Stimulated activated CD4-positive, alpha-beta T cell treated with anti-CD3 and anti-CD28 coated beads, Interleukin-1b, Interleukin-23, amount 100 ng/mL, for 1 hour (primary cell): ENCODE data around the gene CCDC146.
"Not testable (repeated sequence)": the region's sequence is repeated elsewhere in the genome, so short reads cannot be mapped to it uniquely, and the experiment has no call there.

Experiments
- DNase-seq, 2 donors: peaks; one replicate each; pipeline ENCODE4 v3.0.0-alpha.2; 2020; ENCODE audit warnings: low read depth in 2 of 2

The CCDC146 gene

DNA sequence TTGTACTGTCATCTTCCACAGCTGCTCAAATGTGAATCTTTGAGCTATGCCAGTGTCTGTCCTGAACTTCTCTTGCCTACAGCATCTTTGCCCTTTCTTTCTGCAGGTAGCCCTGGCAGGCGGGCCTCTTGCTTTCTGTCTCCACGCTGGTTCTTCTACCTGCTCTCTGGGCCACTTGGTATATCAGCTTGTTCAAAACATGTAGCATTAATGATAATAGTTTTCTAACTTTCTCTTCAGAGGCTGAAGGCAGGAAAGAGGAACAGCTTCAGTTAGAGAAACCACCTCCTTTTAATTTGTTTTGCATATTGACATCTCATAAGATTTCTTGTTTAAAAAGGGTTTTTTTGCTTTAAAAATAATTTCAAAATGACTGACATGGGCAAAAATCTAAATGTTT, 78.1 kb downstream of the CCDC146 start:
- no peak for DNase-seq

DNA sequence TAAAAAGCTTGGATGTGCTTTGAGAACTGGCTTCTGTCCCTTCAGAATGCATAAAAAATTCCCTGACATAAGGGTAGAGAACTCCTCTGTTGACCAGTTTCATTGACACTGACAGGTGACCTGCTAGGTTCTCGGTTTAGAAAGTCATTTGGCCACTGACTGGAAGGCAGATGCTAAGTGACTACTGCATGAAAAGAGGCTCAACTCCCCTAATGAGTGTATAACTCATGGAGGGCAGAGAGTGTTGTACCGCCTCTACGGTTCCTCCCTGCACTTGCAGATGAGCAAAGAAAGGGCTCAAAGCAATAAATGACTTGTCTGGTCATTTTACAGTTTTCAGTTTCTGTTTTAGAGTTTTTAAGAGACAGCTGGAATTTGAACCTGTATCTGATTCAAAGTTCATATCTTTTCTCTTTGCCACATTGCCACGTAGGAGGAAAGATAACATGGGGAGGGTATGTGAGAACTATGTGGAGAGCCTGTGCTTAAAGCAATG, 80.1 kb downstream of the CCDC146 start:
- DNase-seq: no peak

DNA sequence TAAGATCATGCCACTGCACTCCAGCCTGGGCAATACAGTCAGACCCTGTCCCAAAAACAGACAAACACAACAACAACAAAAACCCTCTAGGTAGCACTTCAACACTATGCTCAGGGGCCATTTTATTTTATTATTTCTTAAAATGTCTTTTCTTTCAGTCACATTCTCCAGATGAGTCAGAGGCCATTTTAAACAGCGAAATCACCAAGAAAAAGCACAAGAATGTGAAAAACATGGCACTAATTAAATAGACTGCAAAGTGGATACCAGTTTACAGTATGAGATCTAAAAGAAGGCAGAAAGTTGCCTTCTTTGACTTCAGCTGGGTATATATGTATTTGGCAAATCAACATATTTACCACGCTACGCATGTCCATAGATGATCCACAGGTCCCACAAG, 83.3 kb downstream of the CCDC146 start:
- DNase-seq: no peak

DNA sequence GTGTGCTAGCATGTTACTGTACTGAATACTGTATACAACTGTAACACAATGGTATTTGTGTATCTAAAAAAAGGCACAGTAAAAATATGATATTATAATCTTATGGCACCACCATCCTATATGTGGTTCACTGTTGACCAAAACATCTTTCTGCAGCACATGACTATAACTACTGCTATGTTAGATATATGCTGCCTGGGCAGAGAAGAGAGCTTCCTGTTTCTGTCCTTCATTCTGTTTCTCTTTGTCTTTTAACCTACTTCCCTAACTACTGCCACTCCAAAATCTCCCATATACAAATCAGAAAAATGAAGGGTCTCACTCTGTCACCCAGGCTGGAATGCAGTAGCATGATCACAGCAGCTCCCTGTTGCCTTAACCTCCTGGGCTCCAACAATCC, 86.0 kb downstream of the CCDC146 start:
- no peak for DNase-seq

DNA sequence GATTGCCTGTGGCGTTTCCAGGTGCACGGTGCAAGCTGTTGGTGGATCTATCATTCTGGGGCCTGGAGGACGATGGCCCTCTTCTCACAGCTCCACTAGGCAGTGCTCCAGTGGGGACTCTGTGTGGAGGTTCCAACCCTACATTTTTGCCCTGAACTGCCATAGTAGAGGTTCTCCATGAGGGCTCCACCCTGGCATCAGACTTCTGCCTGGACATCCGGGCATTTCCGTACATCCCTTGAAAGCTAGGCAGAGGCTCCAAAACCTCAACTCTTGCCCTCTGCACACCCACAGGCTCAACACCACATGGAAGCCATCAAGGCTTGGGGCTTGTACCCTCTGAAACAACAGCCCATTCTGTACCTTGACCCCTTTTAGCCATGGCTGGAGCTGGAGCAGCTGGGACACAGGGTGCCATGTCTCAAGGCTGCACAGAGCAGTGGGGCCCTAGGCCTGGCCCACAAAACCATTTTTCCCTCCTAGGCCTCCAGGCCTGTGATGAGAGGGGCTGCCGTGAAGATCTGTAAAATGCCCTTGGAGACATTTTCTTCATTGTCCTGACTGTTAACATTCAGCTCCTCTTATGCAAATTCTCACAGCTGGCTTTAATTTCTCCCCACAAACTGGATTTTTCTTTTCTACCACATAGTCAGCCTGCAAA, 87.2 kb downstream of the CCDC146 start:
- no peak for DNase-seq

DNA sequence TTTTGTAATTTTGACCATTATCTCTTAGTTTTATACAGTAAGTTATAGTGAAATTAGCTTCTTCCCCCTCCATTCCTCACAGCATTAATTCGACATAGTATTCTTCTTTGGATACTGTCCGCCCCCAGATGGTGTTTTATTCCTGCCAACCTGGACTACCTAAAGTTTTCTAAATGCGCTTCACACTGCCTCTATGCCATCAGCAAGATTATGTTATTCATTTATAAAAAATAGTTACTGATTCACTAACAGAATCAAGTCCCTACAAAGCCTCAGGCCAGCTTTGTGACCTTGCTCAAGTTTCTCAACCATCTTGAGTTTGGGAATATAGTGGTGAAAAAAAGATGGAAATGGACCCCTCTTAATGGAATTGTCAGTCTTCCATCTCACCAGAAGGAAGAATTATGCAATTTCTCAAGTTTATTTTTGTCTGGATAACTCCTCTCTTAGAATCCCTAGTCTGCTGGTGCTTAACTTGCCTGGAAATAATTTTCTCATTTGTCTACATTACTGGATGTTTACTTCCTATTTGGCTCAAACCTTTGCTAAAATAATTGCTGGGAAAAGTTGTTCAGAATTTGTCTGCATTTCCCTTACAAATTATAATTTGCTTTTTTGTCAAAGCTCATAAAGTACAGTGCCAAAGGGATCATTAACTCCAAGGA, 93.9 kb downstream of the CCDC146 start:
- DNase-seq: no peak

DNA sequence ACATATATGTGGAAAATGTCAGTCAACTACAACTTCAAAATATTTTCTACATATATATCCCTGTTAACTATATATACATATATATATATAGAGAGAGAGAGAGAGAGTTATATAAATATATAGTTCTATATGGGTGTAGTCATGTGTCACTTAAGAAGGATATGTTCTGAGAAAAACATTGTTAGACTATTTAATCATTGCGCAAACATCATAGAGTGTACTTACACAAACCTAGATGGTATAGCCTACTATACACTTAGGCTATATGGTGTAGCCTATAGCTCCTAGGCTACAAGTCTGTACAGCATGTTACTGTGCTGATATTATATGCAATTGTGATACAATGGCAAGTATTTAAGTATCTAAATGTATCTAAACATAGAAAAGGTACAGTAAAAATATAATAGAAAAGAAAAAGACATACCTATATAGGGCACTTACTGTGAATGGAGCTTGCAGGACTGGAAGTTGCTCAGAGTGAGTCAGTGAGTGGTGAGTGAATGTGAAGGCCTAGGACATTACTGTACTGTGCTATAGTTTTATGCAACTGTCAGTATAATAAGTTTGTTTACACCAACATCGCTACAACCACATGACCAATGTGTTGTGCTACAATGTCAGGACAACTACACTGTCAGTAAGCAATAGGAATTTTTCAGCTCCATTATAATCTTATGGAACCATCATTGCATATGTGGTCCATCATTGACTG, 95.2 kb downstream of the CCDC146 start:
- DNase-seq: no peak

DNA sequence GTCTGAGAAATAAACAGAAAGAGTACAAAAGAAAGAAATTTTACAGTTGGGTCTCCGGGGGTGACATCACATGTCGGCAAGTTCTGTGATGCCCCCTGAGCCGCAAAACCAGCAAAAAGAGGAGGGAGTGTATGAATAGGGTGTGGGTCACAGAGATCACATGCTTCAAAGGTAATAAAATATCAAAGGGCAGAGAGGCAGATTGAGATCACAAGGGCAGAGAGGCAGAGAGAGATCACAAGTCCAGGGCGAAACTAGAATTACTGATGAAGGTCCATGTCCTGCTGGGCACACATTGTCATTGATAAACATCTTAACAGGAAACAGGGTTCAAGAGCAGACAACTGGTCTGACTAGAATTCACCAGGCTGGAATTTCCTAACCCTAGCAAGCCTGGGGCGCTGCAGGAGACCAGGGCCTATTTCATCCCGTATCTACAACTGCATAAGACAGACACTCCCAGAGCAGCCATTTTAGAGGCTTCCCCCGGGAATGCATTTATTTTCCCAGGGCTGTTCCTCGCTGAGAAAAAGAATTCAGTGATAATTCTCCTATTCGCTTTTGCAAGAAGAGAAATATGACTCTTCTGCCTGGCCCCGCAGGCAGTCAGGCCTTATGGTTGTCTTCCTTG, 97.4 kb downstream of the CCDC146 start:
- DNase-seq: not testable (repeated sequence)

DNA sequence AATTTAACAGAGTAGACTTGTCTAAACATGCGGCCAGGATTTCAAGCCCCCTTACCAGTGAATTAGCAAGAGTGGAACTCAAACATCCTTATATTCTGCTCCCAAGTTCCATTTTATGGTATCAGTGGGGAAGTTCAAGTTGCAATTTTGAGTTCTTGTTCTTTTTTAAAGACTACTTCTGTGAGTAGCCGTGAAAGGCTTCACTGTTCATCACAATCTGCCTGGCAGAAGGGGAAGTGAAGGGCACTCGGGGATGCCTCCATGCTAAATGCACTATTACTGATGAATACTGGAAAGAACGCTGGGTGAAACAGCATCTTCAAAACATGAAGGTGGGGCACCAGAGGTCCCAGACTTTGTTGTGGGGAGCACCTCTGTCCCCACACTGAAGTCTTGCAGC, 99.7 kb downstream of the CCDC146 start:
- no peak for DNase-seq

DNA sequence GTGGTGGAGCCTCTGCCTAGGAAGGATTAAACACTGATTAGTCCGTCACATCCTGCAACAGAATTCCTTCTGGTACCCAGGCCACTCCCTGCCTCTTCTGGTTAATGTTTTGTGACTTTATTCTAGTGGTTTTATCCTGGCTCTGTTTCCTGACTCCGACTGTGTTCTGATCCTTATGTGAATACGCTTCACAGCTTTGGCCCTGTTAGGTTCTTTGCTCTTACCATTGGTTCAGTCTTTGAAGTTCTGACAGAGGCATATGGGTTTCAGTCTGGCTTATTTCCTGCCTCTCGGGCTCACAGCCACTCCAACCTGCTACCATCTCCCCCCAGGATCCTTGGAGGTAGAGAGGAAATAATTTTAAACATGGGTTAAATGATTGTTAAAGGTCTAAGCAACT, 100.4 kb downstream of the CCDC146 start:
- no peak for DNase-seq

DNA sequence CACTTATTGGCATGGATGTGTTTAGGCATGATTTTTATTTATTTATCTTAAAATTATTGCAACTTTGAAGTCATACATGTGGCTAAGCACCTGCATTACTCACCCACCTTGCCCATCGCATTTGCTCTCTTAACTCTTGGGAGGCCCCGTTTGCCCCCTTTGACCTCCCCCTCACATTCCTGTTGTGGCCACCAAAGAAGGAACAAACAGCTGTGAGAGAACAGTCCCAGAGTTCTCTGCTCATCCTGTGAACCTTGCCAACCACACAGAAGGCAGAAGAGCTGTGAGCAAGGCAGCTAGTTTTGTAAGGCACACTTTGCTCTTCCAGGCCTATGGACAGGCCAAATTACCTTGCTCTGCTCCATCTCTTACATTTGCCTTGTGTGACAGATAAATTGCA, 100.8 kb downstream of the CCDC146 start:
- DNase-seq: no peak

DNA sequence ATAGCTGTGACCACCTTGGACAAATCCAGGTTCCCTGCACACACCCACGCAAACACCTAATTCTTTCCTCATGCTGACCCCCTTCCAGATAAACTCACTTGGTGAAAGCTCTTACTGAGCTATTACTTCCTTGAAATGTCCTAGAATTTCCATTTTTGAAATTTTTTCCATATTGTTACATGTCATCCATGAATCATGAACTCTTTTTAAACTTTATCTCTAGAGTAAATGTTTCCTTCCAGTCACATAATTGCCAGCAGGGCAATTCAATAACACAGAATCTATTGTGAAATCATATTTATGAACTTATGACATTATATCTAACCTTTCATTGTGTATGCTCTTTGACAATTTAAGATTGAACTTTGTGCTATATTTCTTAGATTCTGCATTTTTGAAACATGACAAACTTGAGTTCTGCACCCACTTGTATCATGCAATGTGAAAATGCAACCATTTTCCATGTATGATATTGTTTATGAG, 104.0 kb downstream of the CCDC146 start:
- DNase-seq: no peak

DNA sequence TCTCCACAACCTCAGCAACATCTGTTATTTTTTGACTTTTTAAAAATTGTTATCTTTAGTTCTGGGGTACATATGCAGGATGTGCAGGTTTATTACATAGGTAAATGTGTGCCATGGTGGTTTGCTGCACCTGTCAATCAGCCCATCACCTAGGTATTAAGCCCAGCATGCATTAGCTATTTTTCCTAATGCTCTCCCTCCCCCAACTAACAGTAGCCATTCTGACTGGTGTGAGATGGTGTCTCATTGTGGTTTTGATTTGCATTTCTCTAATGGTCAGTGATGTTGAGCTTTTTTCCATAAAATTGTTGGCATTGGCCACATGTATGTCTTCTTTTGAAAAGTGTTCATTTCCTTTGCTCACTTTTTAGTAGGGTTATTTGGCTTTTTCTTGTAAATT, 106.4 kb downstream of the CCDC146 start:
- not testable (repeated sequence) for DNase-seq

DNA sequence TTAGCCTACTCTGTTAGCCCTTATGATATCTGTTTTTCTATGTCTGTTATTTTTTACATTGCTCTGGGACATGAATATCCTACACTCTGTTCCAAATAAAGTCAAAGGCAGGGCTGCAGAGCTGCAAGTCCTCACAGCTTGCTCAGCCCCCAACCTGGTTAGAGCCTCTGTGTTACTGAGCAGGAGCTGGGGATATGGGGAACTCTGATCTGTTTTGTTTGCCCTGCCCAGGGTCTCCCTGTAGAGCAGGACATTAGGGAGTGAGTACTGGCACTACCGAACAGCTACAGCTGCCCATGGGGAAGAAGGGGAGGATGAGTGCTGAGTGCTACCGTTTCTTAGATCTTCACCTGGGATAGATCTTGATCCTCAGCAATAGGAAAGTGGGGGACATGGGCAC, 110.1 kb downstream of the CCDC146 start:
- DNase-seq: no peak

DNA sequence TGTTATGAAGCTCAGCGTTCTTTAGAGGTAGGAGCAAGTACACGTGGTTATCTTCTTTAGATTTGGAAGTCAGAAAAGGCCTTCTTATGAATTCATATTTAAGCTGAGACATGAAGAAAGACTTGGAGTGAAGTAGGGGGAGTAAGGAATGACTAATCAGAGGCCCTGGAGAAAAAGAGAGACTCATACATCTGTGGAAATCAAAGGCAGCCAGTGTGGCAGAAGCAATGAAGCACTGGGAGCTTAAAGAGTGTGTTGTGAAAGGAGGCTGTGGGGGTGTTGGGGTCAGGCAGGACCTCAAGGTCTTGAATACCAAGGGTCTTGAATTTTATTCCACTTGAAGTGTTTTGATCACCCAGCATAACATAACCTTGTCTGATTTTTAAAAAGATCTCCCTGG, 112.9 kb downstream of the CCDC146 start:
- DNase-seq: no peak

DNA sequence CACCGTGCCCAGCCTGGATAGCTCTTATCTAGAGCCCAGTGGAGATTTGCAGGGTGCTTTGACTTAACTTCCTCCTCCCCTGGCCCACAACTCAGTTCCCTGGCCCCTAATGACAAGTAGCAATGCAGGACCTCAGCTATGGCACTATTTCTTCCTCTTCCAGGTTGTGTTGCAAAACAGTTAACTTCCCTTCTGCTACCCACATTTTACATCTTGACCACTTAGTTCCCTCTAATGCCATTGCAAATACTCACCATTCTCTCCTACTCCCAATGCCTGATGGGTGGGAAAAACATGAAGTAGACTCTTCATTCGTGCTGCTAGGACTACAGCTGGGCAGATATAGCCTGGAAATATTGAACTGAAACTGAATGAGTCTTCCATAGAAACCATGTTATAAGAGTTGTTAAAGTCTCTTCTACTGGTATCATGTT, 116.3 kb downstream of the CCDC146 start:
- DNase-seq: no peak

DNA sequence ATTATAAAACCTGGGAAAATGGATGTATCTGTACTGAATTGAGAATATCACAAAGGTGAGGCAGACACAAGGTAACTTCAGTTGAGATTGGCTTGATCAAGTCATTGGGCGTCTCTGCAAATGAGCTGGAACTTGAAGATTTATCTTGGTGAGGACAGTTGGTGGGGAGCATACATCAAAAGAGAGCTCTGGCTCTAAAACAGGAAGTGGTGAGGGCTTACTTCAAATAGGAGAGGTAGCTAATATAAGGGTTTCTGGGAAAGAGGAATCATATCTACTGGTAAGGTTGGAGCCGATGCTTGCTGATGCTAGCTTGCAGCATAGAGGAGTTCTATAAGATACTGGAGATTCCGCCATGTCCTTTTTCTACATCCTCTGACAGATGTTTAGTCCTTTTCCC, 117.1 kb downstream of the CCDC146 start:
- no peak for DNase-seq

DNA sequence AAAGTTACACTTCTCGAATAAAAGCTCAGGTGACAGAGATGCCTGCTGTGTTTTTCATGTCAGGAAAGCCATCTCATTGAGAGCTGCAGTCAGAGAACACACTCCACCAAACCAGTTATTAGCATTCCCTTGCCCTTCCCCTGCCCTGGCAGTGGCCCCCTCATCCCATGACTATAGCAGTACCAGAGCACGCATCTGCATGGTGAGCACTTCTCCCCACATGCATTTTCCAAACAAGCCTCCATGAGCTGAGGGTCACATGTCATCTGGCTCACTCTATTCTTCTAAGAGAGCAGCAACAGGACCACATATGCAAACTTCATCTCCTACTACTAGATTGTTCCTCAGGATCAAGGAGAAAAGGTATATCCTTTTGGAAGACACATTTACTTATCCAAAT, 119.7 kb downstream of the CCDC146 start:
- DNase-seq: no peak

DNA sequence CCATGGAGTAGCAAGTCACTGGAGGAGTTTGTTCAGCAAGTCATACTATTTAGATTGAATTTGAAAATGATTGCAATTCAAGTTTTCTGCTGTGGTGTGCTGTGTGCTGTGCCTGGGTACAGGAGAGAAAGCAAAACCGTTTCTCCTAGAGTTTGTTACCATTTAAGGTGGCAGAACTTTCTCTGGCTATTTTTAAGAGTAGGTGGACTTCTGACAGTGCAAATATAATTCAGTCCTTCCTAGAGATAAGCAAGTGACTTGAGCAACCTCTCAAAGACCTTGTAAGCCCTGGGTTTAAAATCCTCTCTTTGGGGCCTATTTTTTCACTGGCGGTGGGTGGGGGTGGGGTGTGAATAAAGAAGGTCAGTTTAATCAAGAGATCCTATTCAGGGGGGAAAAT, 120.1 kb downstream of the CCDC146 start:
- DNase-seq: no peak

DNA sequence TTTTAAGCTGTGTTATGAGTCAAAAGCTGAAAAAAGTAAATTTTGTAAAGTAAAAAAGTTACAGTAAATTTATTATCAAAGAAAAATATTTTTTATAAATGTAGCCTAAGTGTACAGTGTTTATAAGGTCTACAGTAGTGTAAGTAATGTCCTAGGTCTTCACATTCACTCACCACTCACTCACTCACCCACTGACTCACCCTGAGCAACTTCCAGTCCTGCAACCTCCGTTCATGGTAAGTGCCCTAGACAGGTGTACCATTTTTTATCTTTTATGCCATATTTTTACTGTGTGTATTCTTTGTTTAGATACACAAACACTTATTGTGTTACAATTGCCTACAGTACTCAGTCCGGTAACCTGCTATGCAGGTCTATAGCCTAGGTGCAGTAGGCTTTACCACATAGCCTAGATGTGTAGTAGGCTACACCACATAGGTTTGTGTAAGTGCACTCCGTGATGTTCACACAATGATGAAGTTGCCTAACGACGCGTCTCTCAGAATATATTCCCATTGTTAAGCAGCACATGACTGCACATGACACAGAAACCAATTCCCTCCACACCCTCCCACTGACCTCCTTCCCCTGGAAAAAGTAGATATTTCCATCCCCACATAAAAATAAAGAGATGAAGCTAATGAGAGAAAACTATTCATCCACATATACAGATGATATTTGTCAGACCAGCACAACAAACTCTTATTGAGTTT, 122.0 kb downstream of the CCDC146 start:
- DNase-seq: no peak

DNA sequence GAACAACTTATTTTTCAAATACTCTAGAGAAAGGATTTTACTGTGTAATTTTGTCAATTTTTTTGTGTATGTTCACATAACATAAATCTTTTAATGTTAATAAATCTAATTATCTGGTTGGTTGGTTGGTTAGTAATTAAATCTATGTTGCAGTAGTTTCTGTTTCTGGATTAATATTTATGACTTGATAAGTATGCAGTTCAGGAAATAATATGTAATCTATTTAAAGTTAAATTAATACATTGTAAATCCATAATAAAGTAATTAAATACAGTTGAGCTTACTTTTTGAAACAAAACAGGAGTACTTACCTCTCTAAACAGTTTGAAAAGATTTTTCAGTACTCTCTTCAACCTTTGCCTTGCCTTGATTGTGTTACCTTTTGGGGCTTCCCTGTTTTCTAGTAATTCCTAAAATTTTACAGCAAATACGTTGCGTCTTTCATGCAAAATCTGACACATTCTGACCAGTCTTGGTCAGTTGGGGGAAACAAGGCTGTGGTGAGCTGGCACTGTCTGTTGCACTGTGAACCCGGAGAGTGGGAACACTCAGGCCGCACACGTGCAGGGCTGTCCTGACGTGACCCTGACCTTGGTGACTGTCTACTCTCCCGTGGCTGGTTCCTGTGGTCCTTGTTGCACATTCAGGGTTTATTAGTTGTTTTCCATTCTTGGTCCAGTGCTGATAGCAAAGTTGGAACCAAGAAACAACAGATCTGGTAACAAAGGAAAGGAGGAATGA, 122.8 kb downstream of the CCDC146 start:
- no peak for DNase-seq
